BLaER1 treated with 17β-estradiol and CSF1 and Interleukin-3, amounts not matched to agents 10 nM and 100 nM (cell line): ENCODE results near the gene CELSR1.
A peak's percentile ranks its signal among the peaks of the same experiment; 100 is the strongest.

Source experiments
- H3K27ac ChIP-seq, 11 experiments: shearing (Covaris generic); formaldehyde crosslinking; 2 replicates each; pipeline ENCODE4 v1.8.1; 2022
- H3K27me3 ChIP-seq, 11 experiments: shearing (Covaris generic); formaldehyde crosslinking; 2 replicates each; pipeline ENCODE4 v1.8.1; 2022
- H3K36me3 ChIP-seq, 11 experiments: shearing (Covaris generic); formaldehyde crosslinking; 2 replicates each; pipeline ENCODE4 v1.8.1; 2022
- H3K4me1 ChIP-seq, 10 experiments: shearing (Covaris generic); formaldehyde crosslinking; 2 replicates each; pipeline ENCODE4 v1.8.1; 2022
- H3K4me2 ChIP-seq, 11 experiments: shearing (Covaris generic); formaldehyde crosslinking; 2 replicates each; pipeline ENCODE4 v1.8.1; 2022
- H3K4me3 ChIP-seq, 10 experiments: shearing (Covaris generic); formaldehyde crosslinking; 2 replicates each; pipeline ENCODE4 v1.8.1; 2022
- H3K9ac ChIP-seq, 11 experiments: shearing (Covaris generic); formaldehyde crosslinking; 2 replicates each; pipeline ENCODE4 v1.8.1; 2022
- H3K9me3 ChIP-seq, 11 experiments: shearing (Covaris generic); formaldehyde crosslinking; replicated peaks in 1 of 11; 2 replicates each; pipeline ENCODE4 v1.8.1; 2022
- H4K20me1 ChIP-seq, 11 experiments: shearing (Covaris generic); formaldehyde crosslinking; 2 replicates each; pipeline ENCODE4 v1.8.1; 2022
- Cebpa-rat ChIP-seq, 11 experiments: shearing (Covaris generic); IDR thresholded peaks; 2 replicates each; pipeline ENCODE4 v1.8.1; 2022

Gene CELSR1

DNA sequence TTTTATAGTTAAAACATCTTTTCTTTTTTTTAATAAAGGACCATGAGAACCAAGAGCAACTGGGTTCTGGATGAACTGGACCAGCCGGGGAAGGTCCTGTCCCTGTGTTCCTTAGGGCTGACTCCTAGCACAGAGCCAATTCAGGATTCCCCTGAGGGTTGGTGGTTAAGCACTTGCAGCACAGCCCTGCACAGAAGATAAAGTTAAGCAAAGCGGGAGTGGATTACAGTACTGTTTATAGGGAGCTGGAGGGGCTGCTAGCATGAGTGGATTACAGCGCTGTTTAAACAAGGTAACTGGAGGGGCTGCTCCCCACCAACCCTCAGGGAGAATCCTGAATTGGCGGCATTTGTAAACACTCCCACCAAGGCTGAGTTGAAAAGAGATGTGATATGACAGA lies 90.6 kb downstream of the CELSR1 start:
- H3K9me3 ChIP-seq: no peaks in the 10 kb centered on the region; a peak in 2 of 22 replicates
- H3K9ac ChIP-seq: peak overlapping the region in 5 of 11 experiments; percentile 9 to 41 (median 13); a peak in 2 of 22 replicates
- no peak overlapping the region for H3K4me3 ChIP-seq
- H3K36me3 ChIP-seq: no peaks in the 10 kb centered on the region
- peaks cover 0 to 21% (median 0%) of the 10 kb centered on the region in 11 experiments; a peak in 4 of 22 replicates for H3K27me3 ChIP-seq
- peak in 5 of 11 experiments; percentile 17 to 90 (median 69); a peak in 6 of 22 replicates for TF ChIP-seq Cebpa-rat (IDR thresholded peaks at IDR 0.05)
- peaks cover 0 to 22% (median 0%) of the 10 kb centered on the region in 11 experiments; a peak in 3 of 22 replicates for H4K20me1 ChIP-seq
- H3K4me2 ChIP-seq: peak overlapping the region in 10 of 11 experiments; percentile 22 to 81 (median 72); a peak in 19 of 22 replicates
- H3K4me1 ChIP-seq: peaks cover 10 to 71% (median 41%) of the 10 kb centered on the region in 10 experiments; a peak in 18 of 20 replicates
- H3K27ac ChIP-seq: peak overlapping the region in 3 of 11 experiments; percentile 3 to 39 (median 5); a peak in 3 of 22 replicates

DNA sequence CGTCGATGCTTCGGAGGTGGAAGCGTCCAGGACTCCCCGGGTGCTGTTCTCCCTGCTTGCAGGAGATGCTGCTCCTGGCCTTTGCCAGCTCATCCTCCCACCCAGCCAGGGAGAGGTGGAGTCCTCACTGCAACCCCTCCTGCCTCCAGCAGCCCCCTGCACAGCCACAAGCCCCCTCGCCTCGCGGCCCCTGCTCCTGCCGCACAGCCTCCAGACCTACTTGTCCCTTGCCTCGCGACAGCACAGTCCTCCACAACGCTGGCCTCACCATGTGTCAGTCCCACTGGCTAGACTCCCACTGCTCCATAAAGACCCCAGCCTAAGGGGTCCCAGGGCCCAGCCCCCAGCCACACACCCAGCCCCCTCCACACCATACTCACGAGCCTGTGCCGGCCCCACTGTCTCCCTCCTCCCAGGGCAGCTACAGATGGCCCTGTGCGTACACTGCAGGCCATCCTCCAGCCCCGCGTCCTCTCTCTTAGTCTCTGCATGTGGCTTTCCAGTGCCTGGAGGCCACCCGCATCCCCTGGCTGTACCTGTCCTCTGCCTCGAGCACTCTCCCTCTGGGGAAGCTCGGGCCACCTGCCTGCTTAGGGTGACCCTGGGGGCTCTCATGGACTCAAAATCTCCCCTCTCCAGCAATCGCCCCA lies 91.5 kb downstream of the CELSR1 start:
- Histone ChIP-seq H3K9ac (no peak overlapping the region), H3K4me1 (peaks cover 10 to 68% (median 40%) of the 10 kb centered on the region in 10 experiments; a peak in 18 of 20 replicates), H3K4me3 (no peak overlapping the region), H3K36me3 (no peaks in the 10 kb centered on the region), H3K9me3 (no peaks in the 10 kb centered on the region; a peak in 2 of 22 replicates), H4K20me1 (peaks cover 0 to 19% (median 0%) of the 10 kb centered on the region in 11 experiments; a peak in 3 of 22 replicates), H3K27me3 (peaks cover 0 to 21% (median 0%) of the 10 kb centered on the region in 11 experiments; a peak in 4 of 22 replicates), H3K27ac (no peak overlapping the region; a peak in 1 of 22 replicates), H3K4me2 (peak overlapping the region in 8 of 11 experiments; percentile 47 to 81 (median 76); a peak in 12 of 22 replicates)
- TF ChIP-seq Cebpa-rat (IDR thresholded peaks at IDR 0.05): no peak

DNA sequence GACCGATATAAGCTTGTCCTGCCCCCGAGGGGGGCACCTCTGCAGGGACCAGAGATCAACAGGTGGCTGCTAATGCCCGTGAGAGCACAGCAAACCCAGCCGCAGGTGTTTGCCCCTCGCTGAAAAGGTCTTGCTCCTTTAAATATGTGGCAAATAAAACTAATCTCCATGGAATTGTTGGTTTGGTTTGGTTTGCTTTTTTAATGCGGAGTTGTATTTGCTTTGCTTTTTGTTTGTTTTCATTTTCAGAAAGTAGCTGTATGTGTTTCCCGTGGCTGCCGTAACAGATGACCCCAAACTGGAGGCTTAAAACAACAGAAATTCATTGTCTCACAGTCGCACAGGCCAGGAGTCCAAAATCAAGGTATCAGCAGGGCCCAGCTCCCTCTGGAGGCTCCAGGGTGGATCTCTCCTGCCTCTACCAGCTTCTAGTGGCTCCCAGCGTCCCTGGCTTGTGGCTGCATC lies 93.0 kb downstream of the CELSR1 start:
- no peak overlapping the region for H3K4me3 ChIP-seq
- no peak overlapping the region for H3K27ac ChIP-seq
- peak overlapping the region in 1 of 11 experiments; percentile 13; a peak in 1 of 22 replicates for H3K9ac ChIP-seq
- H3K4me2 ChIP-seq: peak overlapping the region in 8 of 11 experiments; percentile 5 to 69 (median 47); a peak in 12 of 22 replicates
- TF ChIP-seq Cebpa-rat (IDR thresholded peaks at IDR 0.05): no peak
- no peaks in the 10 kb centered on the region for H3K36me3 ChIP-seq
- H3K4me1 ChIP-seq: peaks cover 10 to 56% (median 40%) of the 10 kb centered on the region in 10 experiments; a peak in 18 of 20 replicates
- peaks cover 0 to 21% (median 0%) of the 10 kb centered on the region in 11 experiments; a peak in 4 of 22 replicates for H3K27me3 ChIP-seq
- no peaks in the 10 kb centered on the region; a peak in 2 of 22 replicates for H3K9me3 ChIP-seq
- H4K20me1 ChIP-seq: peaks cover 0 to 13% (median 0%) of the 10 kb centered on the region in 11 experiments; a peak in 2 of 22 replicates

GRCh38 chr22:46443850-46444389 lies 93.5 kb downstream of the CELSR1 start:
- peaks cover 0 to 13% (median 0%) of the 10 kb centered on the region in 11 experiments; a peak in 2 of 22 replicates for H4K20me1 ChIP-seq
- H3K9me3 ChIP-seq: no peaks in the 10 kb centered on the region
- H3K9ac ChIP-seq: peak overlapping the region in 1 of 11 experiments; percentile 13; a peak in 1 of 22 replicates
- no peaks in the 10 kb centered on the region for H3K36me3 ChIP-seq
- peak overlapping the region in 8 of 11 experiments; percentile 5 to 69 (median 47); a peak in 12 of 22 replicates for H3K4me2 ChIP-seq
- H3K27ac ChIP-seq: no peak overlapping the region
- H3K4me3 ChIP-seq: no peak overlapping the region
- peaks cover 0 to 21% (median 0%) of the 10 kb centered on the region in 11 experiments; a peak in 4 of 22 replicates for H3K27me3 ChIP-seq
- H3K4me1 ChIP-seq: peaks cover 10 to 51% (median 40%) of the 10 kb centered on the region in 10 experiments; a peak in 18 of 20 replicates
- no peak for TF ChIP-seq Cebpa-rat (IDR thresholded peaks at IDR 0.05)

DNA sequence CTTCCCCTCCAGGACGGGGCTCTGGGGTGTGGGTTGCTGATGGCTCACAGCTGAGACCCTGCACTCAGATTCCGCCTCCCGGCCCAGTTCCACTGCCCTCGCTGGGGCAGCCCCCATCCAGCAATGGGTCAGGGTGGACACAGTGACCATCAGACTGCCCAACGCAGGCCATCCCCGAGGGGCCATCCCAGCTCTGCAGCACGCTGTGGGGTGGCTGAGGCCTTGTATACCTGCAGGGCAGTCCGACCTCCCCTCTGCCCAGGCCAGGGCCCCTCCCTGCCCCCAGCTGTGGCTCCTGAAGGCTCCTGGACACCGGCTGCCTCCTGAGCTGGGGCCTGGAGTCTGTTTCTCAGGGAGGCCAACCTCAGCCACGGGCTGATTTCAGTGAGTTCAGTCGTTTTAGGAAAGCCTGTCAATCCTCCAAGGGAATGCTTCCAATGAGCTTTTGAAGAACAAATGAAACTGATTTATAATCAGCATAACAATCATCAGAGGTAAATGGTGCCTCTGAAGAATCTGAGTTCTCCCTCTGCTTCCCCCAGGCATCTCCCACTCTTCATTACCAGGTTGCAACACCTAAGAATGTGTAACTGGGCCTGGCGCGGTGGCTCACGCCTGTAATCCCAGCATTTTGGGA lies 95.1 kb downstream of the CELSR1 start:
- Histone ChIP-seq H4K20me1 (peaks cover 0 to 13% (median 0%) of the 10 kb centered on the region in 11 experiments; a peak in 3 of 22 replicates), H3K36me3 (no peaks in the 10 kb centered on the region), H3K27me3 (peaks cover 0 to 19% (median 0%) of the 10 kb centered on the region in 11 experiments; a peak in 4 of 22 replicates), H3K9ac (no peak overlapping the region), H3K9me3 (no peaks in the 10 kb centered on the region), H3K4me3 (no peak overlapping the region), H3K27ac (no peak overlapping the region), H3K4me1 (peaks cover 6 to 50% (median 35%) of the 10 kb centered on the region in 10 experiments; a peak in 18 of 20 replicates), H3K4me2 (no peak overlapping the region)
- no peak for TF ChIP-seq Cebpa-rat (IDR thresholded peaks at IDR 0.05)

GRCh38 chr22:46439576-46440465 lies 97.6 kb downstream of the CELSR1 start:
- no peak overlapping the region for H3K4me2 ChIP-seq
- H3K4me1 ChIP-seq: peaks cover 0 to 29% (median 18%) of the 10 kb centered on the region in 10 experiments; a peak in 13 of 20 replicates
- H3K27ac ChIP-seq: no peak overlapping the region
- no peak overlapping the region for H3K9ac ChIP-seq
- H3K36me3 ChIP-seq: peaks cover 0 to 5% (median 0%) of the 10 kb centered on the region in 11 experiments; a peak in 1 of 22 replicates
- H4K20me1 ChIP-seq: no peaks in the 10 kb centered on the region; a peak in 2 of 22 replicates
- no peak for TF ChIP-seq Cebpa-rat (IDR thresholded peaks at IDR 0.05)
- H3K4me3 ChIP-seq: no peak overlapping the region
- peaks cover 0 to 13% (median 0%) of the 10 kb centered on the region in 11 experiments; a peak in 3 of 22 replicates for H3K27me3 ChIP-seq
- H3K9me3 ChIP-seq: no peaks in the 10 kb centered on the region

DNA sequence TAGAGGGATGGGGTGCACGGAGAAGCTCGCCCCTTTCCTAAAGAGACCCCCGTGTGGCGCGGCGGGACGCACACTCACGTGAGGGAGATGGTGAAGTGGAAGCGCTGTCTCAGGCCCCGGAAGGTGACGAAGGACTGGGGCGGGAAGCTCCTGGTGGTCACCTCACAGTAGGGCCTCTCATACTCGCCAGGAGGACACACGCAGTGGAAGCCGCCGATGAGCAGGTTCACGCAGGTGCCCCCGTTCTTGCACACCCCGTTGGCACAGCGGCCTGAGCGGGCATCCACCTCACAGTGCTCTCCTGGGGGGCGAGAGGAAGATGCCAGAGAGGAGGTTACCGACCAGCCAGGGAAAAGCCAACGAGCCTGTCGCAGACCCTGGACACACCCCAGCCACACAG lies 98.3 kb downstream of the CELSR1 start:
- peaks cover 0 to 5% (median 0%) of the 10 kb centered on the region in 11 experiments; a peak in 1 of 22 replicates for H3K36me3 ChIP-seq
- H3K4me3 ChIP-seq: no peak overlapping the region
- H3K4me1 ChIP-seq: peaks cover 0 to 25% (median 14%) of the 10 kb centered on the region in 10 experiments; a peak in 14 of 20 replicates
- peaks cover 0 to 6% (median 0%) of the 10 kb centered on the region in 11 experiments; a peak in 3 of 22 replicates for H3K27me3 ChIP-seq
- H4K20me1 ChIP-seq: no peaks in the 10 kb centered on the region; a peak in 2 of 22 replicates
- H3K27ac ChIP-seq: no peak overlapping the region
- H3K9ac ChIP-seq: no peak overlapping the region
- TF ChIP-seq Cebpa-rat (IDR thresholded peaks at IDR 0.05): no peak
- H3K4me2 ChIP-seq: no peak overlapping the region
- H3K9me3 ChIP-seq: no peaks in the 10 kb centered on the region
